AML-193 (cell line): Measurements from ENCODE around the gene PDHX.
"Not testable (repeated sequence)": the region's sequence is repeated elsewhere in the genome, so short reads cannot be mapped to it uniquely, and the experiment has no call there.

ENCODE experiments used
- DNase-seq, 2 experiments: peaks; one replicate each; lab custom pipeline; 2025; lab: John Stamatoyannopoulos, UW

Gene PDHX

DNA sequence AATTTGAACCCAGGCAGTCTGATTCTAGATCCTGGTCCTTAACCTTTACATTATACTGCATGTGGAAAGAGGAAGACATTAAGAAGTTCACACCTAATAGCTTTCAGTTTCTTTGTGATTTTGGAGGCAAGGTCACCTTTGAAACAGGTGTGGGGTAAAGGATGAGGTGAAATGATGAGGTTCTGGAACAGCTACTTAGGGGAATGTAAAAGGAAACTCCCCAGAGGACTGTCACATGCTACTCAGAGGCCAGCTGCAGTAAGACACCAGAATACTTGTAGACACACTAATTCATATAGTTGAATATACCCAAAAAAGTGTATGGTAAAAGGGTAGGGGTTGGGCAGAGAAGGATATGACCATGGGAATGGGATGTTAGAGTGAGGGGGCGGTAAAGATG lies 5.6 kb upstream of the PDHX start:
- DNase-seq = no peak

DNA sequence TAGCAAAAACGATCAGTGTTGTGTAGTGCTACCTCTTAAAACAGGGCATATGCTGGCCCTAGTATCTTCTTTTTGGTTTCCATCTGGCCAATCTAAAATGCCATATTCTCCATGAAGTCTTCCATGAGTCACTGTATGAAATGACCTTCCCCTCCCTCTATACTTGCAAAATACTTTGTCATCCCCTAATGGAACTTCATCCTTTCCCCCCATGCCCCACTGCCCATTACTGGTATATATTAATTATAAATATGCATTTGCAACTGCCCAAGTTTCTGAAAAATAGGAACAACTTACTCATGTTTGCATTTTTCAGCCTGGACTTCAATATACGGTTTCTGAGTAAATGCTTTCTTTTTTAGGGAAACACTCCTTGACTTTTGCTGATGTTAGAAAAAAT lies 4.7 kb upstream of the PDHX start:
- DNase-seq = no peak

DNA sequence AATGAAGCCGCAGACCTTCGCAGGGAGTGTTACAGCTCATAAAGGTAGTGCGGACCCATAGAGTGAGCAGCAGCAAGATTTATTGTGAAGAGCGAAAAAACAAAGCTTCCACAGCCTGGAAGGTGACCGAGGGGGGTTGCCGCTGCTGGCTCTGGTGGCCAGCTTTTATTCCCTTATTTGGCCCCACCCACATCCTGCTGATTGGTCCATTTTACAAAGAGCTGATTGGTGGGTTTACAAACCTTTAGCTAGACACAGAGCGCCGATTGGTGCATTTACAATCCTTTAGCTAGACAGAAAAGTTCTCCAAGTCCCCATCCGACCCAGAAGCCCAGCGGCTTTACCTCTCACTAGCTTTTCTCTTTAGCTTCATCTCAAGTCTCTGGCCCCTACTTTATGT lies 2.9 kb upstream of the PDHX start:
- not testable (repeated sequence) for DNase-seq

DNA sequence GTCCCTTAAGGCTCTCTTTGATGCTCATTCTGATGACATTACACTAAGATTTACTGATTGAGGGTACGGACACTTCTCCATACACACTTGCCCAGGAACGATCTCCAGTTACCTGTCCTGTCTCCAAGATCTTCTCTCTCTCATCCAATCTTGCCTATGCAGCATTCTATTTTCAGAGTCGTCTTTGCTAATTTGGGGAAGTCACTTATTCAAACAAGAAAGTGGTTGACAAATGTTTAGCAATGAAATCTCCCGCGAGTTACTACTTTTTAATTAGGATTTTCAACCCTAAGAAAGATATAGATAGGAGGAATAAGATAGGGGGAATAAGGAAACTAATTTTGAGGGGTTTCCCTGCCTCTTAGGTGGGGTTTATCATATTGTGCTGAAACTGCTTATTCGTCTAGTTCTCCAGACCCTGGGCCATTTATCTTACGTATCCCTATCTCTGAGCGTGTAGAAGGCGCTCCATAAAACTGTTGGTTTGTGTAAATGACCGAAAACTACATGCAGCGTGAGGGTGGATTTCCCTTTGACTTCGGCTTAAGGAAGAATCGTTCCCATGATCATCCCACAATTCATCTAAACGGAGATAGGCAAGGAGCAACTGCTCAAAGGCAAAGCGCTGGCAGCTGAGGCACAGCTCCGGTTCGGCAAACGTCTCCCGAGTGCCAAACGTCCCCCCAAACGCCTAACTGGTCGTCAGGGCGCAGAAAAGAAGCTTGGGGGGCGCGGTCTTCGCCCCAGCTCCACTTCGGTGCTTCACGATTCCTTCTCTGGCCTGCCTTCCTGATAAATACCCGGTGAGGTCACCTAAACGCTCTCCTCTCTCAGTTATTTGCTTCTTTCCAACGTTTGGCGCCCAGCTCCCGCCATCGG lies 1.0 kb upstream of the PDHX start:
- peak; percentile 33 to 40 for DNase-seq

- no peak for DNase-seq
These were observed 689 bp downstream of the PDHX start for GRCh38 chr11:34916843-34917770.

- DNase-seq = no peak
These were observed 4.7 kb downstream of the PDHX start for GRCh38 chr11:34921156-34921555.

GRCh38 chr11:34924714-34925113 lies 8.3 kb downstream of the PDHX start:
- DNase-seq = no peak

- peak; percentile 39 to 71 for DNase-seq
These were observed 9.8 kb downstream of the PDHX start for GRCh38 chr11:34926101-34926830.

- DNase-seq = no peak
These were observed 10.4 kb downstream of the PDHX start for GRCh38 chr11:34926831-34927132.

DNA sequence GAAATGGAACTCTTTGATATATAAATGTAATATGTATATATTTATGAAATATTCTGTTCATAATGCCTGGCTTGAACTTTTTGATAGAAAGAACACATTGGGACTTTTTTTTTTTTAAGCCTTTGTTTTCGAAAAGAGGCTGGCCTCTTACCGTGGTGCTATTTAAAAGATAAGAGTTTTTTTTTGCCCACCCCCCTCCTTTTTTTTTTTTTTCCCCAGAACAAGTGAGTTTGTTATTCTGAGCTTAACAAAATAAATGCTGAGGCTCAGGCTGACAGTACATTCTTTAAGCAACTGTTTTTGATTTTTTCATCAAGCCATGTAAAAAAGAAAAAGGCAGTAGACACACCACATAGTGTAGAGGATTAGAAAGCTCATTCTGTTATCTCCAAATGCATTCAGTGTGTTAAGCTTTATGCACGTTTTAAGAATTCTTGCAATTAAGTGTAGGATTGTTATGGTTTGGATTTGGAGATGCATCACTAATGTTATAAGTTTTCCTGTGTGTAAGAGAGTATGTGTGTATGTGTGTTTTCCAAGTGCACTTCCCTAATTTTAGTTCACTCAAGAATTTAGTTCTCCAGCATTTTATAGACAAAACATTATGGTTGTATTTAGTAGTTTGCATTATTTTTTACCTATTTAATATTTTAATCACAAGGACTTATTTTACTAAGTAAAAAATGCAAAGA lies 12.0 kb downstream of the PDHX start:
- DNase-seq = no peak

GRCh38 chr11:34928960-34929680 lies 12.7 kb downstream of the PDHX start:
- no peak for DNase-seq

- DNase-seq = no peak
These were observed 13.7 kb downstream of the PDHX start for GRCh38 chr11:34929794-34930763.

DNA sequence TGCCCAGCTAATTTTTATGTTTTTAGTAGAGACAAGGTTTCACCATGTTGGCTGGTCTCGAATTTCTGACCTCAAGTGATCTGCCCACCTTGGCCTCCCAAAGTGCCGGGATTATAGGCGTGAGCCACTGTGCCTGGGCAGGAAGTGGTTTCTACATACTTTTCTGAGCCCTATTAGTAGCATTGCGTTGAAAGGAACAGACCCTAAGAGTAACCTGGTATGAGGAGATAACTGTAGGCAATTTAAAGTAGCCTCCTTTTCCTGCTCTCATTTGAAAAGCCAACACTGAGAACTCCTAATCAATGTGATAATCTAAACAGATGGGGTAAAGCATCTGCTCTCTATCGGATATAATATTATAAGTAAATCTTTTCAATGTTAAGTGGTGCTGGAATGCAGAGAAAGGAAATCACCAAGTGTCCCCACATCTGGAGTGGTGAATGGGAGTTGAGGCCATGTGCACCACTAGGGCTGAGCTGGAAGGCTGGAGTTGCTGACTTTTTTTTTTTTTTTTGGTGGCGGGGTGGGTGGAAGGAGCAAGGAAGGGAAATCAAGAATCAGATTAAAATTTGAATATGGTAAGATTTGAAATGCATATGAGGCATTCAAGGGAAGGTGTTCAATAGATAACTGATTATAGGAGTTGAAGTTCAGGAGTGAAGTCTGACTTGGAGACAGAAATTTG lies 20.7 kb downstream of the PDHX start:
- no peak for DNase-seq

GRCh38 chr11:34938611-34939010 lies 22.2 kb downstream of the PDHX start:
- no peak for DNase-seq

GRCh38 chr11:34940026-34940677 lies 23.7 kb downstream of the PDHX start:
- DNase-seq = no peak

- DNase-seq = no peak
These were observed 25.3 kb downstream of the PDHX start for GRCh38 chr11:34941688-34942087.

DNA sequence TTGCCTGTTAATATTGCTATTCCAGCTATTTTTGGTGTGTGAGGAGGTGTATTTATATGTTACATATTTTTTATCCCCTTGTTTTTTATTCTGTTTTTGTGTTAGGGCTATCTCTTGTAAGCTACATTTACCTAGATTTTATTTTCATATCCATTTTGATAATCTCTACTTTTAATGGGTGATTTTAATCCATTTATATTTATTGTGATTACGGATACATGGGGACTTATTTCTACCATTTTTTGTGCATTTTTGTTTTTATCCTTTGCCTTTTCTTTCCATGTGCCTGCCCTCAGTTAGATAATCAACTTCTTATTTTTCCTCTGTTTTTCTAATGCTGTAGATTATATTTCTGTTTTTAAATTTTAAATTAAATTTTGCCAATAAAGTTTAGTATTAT lies 28.3 kb downstream of the PDHX start:
- DNase-seq = no peak

DNA sequence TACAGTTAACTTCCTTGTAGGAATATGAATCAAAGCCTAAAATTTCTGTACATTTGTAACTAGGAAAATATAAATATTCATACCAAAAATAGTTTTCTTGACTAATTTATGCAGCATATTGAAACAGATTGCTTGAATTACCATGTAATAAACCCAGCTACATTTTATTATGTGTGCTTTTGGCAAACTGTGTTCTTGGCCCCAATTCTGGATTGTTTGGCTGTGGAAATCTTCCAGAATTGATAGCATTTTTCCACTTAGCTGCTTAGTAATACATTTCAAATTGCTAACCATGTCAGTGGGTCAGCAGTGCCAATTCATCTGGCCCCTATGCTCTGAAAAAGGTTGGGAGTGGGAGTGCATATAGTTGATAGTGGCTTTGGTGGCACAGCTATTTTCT lies 32.3 kb downstream of the PDHX start:
- no peak for DNase-seq

- no peak for DNase-seq
These were observed 37.5 kb downstream of the PDHX start for GRCh38 chr11:34953955-34954354.
